NCI-H748 (cell line): Measurements from ENCODE around the gene CHCHD3.
"Not testable (repeated sequence)": the region's sequence is repeated elsewhere in the genome, so short reads cannot be mapped to it uniquely, and the experiment has no call there.

Source experiments
- DNase-seq: peaks from one replicate; lab custom pipeline; 2025; ENCODE audit not compliant: unreplicated experiment; lab: John Stamatoyannopoulos, UW

The CHCHD3 gene

DNA sequence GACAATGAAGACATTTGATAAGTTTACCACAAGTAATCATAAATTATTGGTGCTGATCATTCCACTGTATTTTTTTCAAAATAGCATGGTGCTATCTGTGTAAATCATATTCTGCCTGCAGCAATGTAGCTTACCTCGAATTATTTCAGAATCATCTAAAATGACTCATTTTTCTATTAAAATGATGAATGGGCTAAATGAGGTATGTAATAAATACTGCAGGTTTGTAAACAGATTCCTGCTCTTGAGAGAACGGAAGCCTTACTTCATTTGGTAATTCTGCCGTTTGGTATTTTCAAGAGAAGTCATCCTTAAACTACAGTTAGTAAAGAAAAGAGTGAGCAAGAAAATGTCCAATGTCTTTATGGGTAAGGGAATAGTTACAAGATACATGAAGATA lies 115.9 kb downstream of the CHCHD3 start:
- DNase-seq = no peak

DNA sequence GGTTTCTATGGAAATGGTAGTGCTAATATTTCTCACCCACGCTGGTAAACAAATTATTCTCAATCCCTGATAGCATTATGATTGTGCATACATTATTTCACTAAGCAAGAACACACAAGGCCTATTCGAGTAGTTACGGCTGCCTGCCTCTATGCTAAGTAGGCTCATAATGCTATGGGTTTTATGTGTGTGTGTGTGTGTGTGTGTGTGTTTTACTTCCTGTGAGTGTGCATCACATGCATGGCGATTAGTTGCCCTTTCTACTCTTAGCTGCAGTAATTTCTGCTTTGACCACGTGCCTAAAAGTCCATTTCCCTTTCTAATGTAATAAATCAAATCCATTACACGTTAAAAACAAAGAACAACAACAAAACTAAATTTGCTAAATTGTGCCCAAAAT lies 117.0 kb downstream of the CHCHD3 start:
- DNase-seq = no peak

DNA sequence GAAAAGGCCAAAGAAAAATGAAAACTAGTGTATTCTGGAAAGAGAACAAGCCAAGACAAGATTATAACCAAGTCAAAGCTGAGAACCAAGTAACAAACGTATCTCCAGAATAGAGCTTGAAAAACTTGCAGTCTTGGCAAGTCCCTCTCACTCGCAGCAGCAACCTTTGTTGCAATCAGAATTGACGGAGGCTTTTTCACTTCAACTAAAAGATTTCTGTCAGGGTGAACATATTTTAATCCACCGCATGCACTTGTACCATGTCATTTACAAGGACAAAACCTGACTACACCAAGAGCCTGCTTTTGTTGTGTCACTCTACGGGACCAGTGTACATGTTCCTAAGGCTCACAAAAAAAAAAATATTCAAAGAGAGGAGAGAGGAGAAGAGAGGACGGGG lies 122.0 kb downstream of the CHCHD3 start:
- DNase-seq = no peak

- DNase-seq = no peak
Measured at GRCh38 chr7:132956556-132956955, 125.3 kb downstream of the CHCHD3 start.

DNA sequence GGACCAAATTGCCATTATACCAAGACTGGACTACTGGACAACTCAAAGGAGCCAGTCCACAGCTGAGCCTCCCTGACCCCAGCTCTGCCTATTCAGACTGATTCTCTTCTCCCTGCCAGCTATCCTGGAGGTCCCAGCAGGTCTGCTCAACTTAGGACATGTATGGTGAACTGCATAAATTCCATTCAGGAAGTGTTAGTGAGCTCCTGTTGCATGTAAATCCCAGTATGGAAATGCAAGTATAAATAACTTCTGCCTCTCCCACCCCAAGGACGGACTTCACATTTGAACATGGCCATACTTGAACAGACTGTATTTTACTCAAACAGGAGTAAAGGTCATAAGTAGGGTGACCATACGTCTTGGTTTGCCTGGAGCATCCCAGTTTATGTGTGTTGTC lies 128.4 kb downstream of the CHCHD3 start:
- DNase-seq = no peak

DNA sequence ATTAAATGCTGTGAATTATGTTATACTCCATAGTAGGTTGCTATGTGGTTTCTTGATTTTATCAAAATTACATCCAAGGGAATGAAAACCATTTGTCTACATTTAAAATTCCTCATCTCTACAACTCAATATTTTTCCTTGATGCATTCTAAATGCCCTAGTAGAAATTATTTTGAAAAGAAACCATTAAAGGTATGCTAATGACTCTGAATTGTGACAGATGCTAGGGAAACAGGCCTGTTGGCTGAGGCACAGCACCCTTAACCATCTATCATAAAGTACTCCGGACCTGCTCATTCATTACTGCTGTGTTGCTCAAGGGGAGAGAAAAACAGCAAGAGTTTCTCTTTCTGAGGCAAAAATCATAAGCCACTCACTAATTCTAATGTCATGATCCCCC lies 131.2 kb downstream of the CHCHD3 start:
- DNase-seq = no peak

- no peak for DNase-seq
Measured at GRCh38 chr7:132947011-132947410, 134.9 kb downstream of the CHCHD3 start.

- no peak for DNase-seq
Measured at GRCh38 chr7:132944774-132945173, 137.1 kb downstream of the CHCHD3 start.

GRCh38 chr7:132943645-132944044 lies 138.2 kb downstream of the CHCHD3 start:
- no peak for DNase-seq

- no peak for DNase-seq
Measured at GRCh38 chr7:132942701-132943100, 139.2 kb downstream of the CHCHD3 start.

DNA sequence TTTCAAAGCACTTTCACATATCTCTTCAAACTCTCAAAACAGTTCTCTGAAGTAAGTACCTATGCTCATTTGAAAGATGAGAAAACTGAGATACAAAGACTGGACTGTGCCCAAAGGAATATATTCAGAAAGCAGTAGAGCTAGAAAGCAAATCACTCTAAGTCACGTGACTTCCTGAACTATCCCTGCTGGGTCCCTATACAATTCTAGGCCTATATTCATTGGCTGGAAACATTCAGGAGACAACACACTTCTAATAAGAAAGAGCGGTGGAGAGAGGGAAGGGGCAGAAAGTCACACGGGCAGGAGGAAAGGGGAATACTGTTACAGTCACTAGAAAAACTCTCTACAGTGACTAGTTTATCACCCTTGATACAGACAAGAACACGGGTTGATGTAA lies 140.0 kb downstream of the CHCHD3 start:
- no peak for DNase-seq

- DNase-seq = no peak
Measured at GRCh38 chr7:132941428-132941827, 140.5 kb downstream of the CHCHD3 start.

- no peak for DNase-seq
Measured at GRCh38 chr7:132940084-132940483, 141.8 kb downstream of the CHCHD3 start.

DNA sequence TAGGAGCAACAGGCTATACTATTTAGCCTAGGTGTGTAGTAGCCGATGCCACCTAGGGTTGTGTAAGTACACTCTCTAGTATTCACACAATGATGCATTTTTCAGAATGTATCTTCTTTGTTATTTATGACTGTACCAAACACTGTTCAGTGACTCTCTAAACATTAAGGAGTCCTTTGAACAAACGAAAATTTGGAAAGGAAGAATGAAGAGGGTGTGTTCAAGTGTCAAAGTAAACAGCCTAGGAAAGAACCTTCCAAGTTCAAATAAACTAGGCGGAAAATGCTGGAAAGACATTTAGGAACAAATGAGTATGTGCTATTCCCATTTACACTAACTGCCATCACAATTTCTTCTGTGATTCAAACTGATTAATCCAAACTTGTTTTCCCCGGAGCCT lies 142.4 kb downstream of the CHCHD3 start:
- DNase-seq = peak; percentile 43

DNA sequence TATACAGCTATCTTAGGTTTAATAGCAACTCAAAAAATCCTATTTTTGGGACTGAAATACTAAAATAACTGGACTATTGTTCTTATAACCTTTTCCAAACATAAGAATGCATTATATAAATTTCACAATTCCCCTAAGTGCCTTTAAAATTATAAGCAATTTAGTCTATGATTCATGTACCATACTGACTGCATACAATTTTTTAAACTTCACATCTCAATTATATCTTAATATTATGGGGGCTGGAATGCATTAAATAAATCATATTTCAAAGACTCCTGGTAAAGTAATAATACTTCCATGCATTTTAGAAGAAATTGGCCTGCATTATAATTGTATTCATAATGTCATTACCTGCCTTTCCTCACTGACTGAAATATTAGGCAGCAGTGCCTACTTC lies 144.6 kb downstream of the CHCHD3 start:
- no peak for DNase-seq

GRCh38 chr7:132935608-132936007 lies 146.3 kb downstream of the CHCHD3 start:
- no peak for DNase-seq

DNA sequence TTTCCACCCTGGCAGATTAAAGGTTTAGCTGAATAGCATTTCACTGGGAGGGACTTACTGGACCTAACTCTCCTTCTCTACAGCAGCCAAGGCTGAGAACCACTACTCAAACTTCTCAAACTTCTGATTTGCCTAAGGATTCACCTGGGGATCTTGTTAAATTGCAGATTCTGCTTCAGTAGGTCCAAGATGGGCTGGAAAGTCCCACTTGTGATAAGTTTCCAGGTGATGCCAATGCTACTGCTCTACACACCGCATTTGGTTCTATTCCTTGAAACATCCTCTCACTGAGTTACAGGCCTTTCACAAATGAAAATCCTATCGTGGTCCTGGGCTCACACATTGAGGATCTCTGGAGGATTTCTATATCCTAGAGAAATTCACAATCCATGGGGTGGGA lies 147.9 kb downstream of the CHCHD3 start:
- DNase-seq = no peak

GRCh38 chr7:132933072-132933458 lies 148.8 kb downstream of the CHCHD3 start:
- DNase-seq = no peak

DNA sequence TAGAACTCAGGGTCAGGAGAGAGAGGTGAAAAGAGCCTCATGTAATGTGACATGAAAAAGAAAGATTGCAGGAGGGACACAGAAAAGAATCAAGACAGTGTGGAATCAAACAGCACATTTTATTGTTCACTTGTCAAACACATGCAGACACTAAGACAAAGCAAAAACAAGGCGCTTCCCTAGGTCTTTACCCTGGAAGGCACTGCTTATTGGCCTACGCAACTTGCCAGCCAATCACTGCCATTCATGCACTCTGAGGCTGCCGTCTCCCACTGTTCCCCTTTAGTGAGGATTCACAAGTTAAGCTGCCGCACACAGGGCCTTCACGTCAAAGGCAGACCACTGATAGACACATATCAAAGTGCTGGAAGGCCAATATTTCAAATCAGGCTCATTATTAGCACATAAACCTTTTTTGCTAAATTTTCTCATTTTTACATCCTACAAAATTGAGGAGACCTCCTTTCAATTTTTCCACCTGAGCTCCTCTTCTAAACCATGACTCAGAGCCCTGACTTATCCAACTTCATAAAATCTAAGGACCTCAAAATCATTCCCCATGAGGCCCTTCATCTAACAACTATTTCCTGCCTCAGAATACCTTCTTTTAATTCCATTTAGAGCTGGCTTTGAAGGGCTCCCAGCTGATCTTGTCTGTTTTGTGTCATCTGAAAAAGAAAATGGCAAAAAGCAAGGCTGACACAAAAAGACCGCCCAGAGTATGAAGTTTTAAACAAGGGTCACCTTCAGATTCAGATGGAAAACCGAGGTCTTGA lies 149.4 kb downstream of the CHCHD3 start:
- DNase-seq = no peak

DNA sequence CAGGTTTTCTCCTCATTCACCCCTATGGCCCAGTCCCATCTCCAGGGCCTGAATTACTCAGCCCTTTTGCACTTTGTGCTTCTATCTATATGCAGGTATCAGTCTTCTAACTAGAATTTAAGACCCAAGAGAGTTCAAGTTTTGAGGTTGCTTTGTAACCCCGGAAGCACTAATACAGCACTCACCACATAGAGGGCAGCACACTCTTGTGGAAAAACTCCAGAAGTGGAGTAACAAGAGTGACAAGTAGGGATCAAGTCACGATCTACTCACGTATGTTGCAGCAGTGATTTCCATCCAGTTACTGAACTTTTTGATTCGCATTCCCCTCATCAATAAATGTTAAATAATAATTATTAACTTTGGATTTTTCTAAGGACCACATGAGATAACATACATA lies 151.0 kb downstream of the CHCHD3 start:
- peak; percentile 2 for DNase-seq

DNA sequence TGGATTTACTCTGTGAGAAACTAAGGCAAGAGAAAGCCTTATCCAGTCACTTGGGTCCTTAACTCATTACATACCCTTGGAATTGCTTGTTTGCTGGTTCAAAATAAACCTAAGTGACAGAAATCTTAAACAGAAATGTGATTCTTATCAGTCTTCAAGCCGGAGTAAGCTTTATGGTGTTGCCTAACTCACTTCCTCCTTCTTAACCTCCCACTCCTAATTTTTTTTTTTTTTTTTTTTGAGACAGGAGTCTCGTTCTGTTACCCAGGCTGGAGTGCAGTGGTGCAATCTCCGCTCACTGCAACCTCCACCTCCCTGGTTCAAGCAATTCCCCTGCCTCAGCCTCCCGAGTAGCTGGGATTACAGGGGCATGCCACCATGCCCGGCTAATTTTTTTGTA lies 151.9 kb downstream of the CHCHD3 start:
- DNase-seq = not testable (repeated sequence)

DNA sequence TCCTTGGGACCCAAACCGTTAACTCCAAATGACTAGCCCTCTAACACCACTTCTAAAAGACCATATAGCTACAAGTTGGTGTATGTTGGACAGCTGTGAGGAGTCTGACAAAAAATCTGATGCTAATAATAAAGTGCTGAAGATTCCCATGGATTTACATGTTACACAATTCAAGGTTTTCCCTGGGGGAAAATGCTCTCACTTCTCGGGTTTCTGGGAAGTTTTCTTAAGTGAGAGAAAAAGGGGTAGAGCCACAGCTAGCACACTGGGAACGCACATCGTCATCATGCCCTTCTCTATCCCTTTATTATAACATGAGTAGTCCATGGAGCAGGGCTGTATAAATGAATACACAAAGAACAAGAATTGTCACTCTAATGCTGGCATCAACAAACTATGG lies 162.1 kb downstream of the CHCHD3 start:
- no peak for DNase-seq

DNA sequence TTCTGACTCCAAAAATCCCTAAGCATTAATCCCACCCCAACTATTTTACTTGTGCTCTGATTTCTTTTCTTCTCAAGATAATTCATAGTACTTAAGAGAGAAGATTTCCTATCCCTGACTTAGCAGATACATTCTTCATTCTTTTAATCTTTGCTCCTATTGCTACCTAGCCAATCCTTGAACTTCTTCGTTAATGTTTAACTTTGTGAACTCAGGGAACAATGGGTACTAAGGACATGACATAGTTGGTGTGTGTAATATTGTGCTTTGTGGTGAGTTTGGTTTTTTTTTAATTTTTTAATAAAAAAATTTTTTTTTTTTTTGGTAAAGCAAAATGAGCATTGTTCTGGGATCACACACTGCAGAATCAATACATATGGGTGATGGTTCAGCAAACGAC lies 166.2 kb downstream of the CHCHD3 start:
- DNase-seq = no peak
